ENCODE results near the gene MCEMP1.

GRCh38 chr19:7687177-7687576 is 10.3 kb downstream of the MCEMP1 start:
- TF ChIP-seq CTCF (conservative IDR thresholded peaks at IDR 0.05; ENCODE audit: low read length): no peak
- no peak for TF ChIP-seq EZH2phosphoT487 (IDR thresholded peaks at IDR 0.05; ENCODE audit: borderline replicate concordance, low read depth, low read length)
